HEK293 (cell line): ENCODE measurements around the gene TMEM9B.

Source experiments
- KLF1 ChIP-seq: fragments of 450-650 bp; formaldehyde crosslinking; IDR thresholded peaks from 2 replicates; pipeline ENCODE4 v1.5.1; 2016; ENCODE audit warnings: missing biosample characterization, missing genetic modification characterization
- KLF9 ChIP-seq: fragments of 450-650 bp; formaldehyde crosslinking; IDR thresholded peaks from 2 replicates; pipeline ENCODE4 v1.5.1; 2016; ENCODE audit warnings: missing biosample characterization, missing genetic modification characterization, low read depth
- MEIS1 ChIP-seq: sonication (generic); formaldehyde crosslinking; IDR thresholded peaks from 2 replicates; pipeline ENCODE4 v1.8.1; 2022; ENCODE audit warnings: missing genetic modification reagents, mild to moderate bottlenecking, borderline replicate concordance
- MYNN ChIP-seq: fragments of 450-650 bp; formaldehyde crosslinking; IDR thresholded peaks from 2 replicates; pipeline ENCODE4 v1.5.1; 2016; ENCODE audit warnings: missing biosample characterization, missing genetic modification characterization, borderline replicate concordance
- PRDM1 ChIP-seq: fragments of 450-650 bp; formaldehyde crosslinking; IDR thresholded peaks from 2 replicates; pipeline ENCODE4; 2016; ENCODE audit warnings: missing biosample characterization, missing genetic modification characterization
- ZBTB21 ChIP-seq: fragments of 450-650 bp; formaldehyde crosslinking; IDR thresholded peaks from 2 replicates; pipeline ENCODE4 v1.5.1; 2017; ENCODE audit warnings: missing biosample characterization, missing genetic modification characterization
- ZFHX2 ChIP-seq: fragments of 450-650 bp; formaldehyde crosslinking; conservative IDR thresholded peaks from 2 replicates; pipeline ENCODE4 v1.5.1; 2016; ENCODE audit warnings: missing biosample characterization, missing genetic modification characterization
- ZFP37 ChIP-seq: fragments of 450-650 bp; formaldehyde crosslinking; IDR thresholded peaks from 2 replicates; pipeline ENCODE4 v1.5.1; 2016; ENCODE audit warnings: missing biosample characterization, missing genetic modification characterization
- ZNF112 ChIP-seq: fragments of 450-650 bp; formaldehyde crosslinking; IDR thresholded peaks from 2 replicates; pipeline ENCODE4 v1.5.0; 2017; ENCODE audit warnings: missing biosample characterization, missing genetic modification characterization
- ZNF140 ChIP-seq: fragments of 450-650 bp; formaldehyde crosslinking; IDR thresholded peaks from 2 replicates; pipeline ENCODE4 v1.5.1; 2016; ENCODE audit warnings: missing biosample characterization, missing genetic modification characterization
- ZNF157 ChIP-seq: fragments of 450-650 bp; formaldehyde crosslinking; IDR thresholded peaks from 2 replicates; pipeline ENCODE4 v1.5.1; 2016; ENCODE audit warnings: missing biosample characterization, missing genetic modification characterization
- ZNF169 ChIP-seq: fragments of 450-650 bp; formaldehyde crosslinking; IDR thresholded peaks from 2 replicates; pipeline ENCODE4 v1.5.1; 2016; ENCODE audit warnings: missing biosample characterization, missing genetic modification characterization
- ZNF2 ChIP-seq: fragments of 450-650 bp; formaldehyde crosslinking; IDR thresholded peaks from 2 replicates; pipeline ENCODE4 v1.5.1; 2016; ENCODE audit warnings: missing biosample characterization, missing genetic modification characterization
- ZNF214 ChIP-seq: fragments of 450-650 bp; formaldehyde crosslinking; IDR thresholded peaks from 2 replicates; pipeline ENCODE4 v1.5.1; 2017; ENCODE audit warnings: missing biosample characterization, mild to moderate bottlenecking, missing genetic modification characterization, borderline replicate concordance
- ZNF239 ChIP-seq: fragments of 450-650 bp; formaldehyde crosslinking; IDR thresholded peaks from 2 replicates; pipeline ENCODE4 v1.5.1; 2016; ENCODE audit warnings: missing biosample characterization, missing genetic modification characterization
- ZNF248 ChIP-seq: fragments of 450-650 bp; formaldehyde crosslinking; IDR thresholded peaks from 2 replicates; pipeline ENCODE4 v1.5.1; 2017; ENCODE audit warnings: missing biosample characterization, missing genetic modification characterization
- ZNF311 ChIP-seq: fragments of 450-650 bp; formaldehyde crosslinking; IDR thresholded peaks from 2 replicates; pipeline ENCODE4 v1.5.1; 2017; ENCODE audit warnings: missing biosample characterization, missing genetic modification characterization, borderline replicate concordance
- ZNF394 ChIP-seq: fragments of 450-650 bp; formaldehyde crosslinking; IDR thresholded peaks from 2 replicates; pipeline ENCODE4 v1.5.1; 2016; ENCODE audit warnings: missing biosample characterization, missing genetic modification characterization, mild to moderate bottlenecking, moderate library complexity, borderline replicate concordance
- ZNF423 ChIP-seq: fragments of 450-650 bp; formaldehyde crosslinking; IDR thresholded peaks from 2 replicates; pipeline ENCODE4 v1.5.1; 2016; ENCODE audit warnings: missing biosample characterization, missing genetic modification characterization
- ZNF48 ChIP-seq: fragments of 450-650 bp; formaldehyde crosslinking; IDR thresholded peaks from 2 replicates; pipeline ENCODE4 v1.5.1; 2016; ENCODE audit warnings: missing biosample characterization, missing genetic modification characterization
- ZNF548 ChIP-seq: fragments of 450-650 bp; formaldehyde crosslinking; IDR thresholded peaks from 2 replicates; pipeline ENCODE4 v1.5.1; 2016; ENCODE audit warnings: missing biosample characterization, missing genetic modification characterization
- ZNF670 ChIP-seq: fragments of 450-650 bp; formaldehyde crosslinking; IDR thresholded peaks from 2 replicates; pipeline ENCODE4 v1.5.1; 2016; ENCODE audit warnings: missing biosample characterization, missing genetic modification characterization, low read depth
- ZNF701 ChIP-seq: fragments of 450-650 bp; formaldehyde crosslinking; IDR thresholded peaks from 2 replicates; pipeline ENCODE4 v1.5.1; 2016; ENCODE audit warnings: missing biosample characterization, missing genetic modification characterization
- ZNF76 ChIP-seq: fragments of 450-650 bp; formaldehyde crosslinking; IDR thresholded peaks from 2 replicates; pipeline ENCODE4; 2016; ENCODE audit warnings: low read depth, missing biosample characterization, missing genetic modification characterization, borderline replicate concordance
- ZNF777 ChIP-seq: fragments of 450-650 bp; formaldehyde crosslinking; IDR thresholded peaks from 2 replicates; pipeline ENCODE4 v1.5.1; 2017; ENCODE audit warnings: missing biosample characterization, missing genetic modification characterization, borderline replicate concordance
- ZNF837 ChIP-seq: fragments of 450-650 bp; formaldehyde crosslinking; IDR thresholded peaks from 2 replicates; pipeline ENCODE4 v1.5.1; 2016; ENCODE audit warnings: missing biosample characterization, missing genetic modification characterization
- TF ChIP-seq, protein P1 (sequence below): fragments of 450-650 bp; formaldehyde crosslinking; IDR thresholded peaks from 2 replicates; pipeline ENCODE4 v1.5.1; 2016; ENCODE audit warnings: missing biosample characterization, missing genetic modification characterization
- TF ChIP-seq, protein P2 (sequence below): fragments of 450-650 bp; formaldehyde crosslinking; IDR thresholded peaks from 2 replicates; pipeline ENCODE4 v1.5.1; 2017; ENCODE audit warnings: missing biosample characterization, missing genetic modification characterization
- TF ChIP-seq, protein P3 (sequence below): fragments of 450-650 bp; formaldehyde crosslinking; conservative IDR thresholded peaks from 2 replicates; pipeline ENCODE4 v1.5.1; 2016; ENCODE audit warnings: low read depth, missing biosample characterization, missing genetic modification characterization

Gene TMEM9B

DNA sequence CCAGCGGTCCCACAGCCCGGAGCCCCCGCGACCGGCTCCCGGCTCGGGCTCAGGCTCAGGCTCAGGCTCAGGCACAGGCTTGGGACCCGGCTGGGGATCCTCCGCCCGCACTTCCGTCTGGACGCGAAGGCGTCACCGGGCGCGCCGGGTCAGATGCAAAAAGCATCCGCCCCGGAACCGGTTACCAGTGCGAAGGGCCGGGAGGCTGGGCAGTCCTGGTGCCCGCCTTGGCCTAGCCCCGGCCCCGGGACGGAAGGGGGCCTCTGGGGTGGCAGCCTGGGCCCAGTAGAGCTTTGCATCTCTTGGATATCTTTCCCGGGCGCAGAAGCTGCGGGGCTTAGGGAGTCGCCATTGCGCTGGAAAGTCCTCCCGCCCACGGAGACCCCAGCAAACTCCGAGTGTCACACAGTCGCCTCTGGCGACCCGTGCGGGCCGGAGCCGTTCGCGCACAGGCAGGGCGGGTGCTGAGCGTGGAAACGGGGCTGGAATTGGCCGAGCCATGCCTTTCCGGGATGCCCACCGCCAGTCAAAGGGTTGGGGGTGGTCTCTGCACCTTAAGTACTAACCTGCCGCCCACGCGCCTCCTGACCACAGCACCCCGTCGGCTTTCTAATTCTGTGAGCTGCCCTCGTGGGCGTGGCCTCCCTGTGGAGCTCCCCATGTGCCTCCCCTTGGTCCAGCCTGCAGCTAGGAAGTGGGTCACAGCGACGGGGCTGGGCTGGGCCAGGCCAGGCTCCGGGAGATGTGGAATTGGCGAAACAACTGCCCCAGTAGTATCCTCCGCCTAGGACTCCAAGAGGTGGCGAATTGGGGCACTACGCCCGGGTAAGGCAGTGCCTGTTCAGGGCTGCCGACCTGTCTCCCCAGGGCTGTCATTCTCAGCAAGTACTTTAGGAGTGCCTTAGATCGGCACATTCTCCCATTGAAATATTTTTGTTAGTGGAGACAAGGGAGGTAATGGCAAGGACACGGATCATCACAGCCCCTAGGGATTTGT is at the start of gene TMEM9B (continued):
- TF ChIP-seq KLF1: peak; percentile 63
- TF ChIP-seq, protein P1, sequence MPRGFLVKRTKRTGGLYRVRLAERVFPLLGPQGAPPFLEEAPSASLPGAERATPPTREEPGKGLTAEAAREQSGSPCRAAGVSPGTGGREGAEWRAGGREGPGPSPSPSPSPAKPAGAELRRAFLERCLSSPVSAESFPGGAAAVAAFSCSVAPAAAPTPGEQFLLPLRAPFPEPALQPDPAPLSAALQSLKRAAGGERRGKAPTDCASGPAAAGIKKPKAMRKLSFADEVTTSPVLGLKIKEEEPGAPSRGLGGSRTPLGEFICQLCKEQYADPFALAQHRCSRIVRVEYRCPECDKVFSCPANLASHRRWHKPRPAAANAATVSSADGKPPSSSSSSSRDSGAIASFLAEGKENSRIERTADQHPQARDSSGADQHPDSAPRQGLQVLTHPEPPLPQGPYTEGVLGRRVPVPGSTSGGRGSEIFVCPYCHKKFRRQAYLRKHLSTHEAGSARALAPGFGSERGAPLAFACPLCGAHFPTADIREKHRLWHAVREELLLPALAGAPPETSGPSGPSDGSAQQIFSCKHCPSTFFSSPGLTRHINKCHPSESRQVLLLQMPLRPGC (tag by site-specific recombination): no peak
- no peak for TF ChIP-seq ZNF169
- TF ChIP-seq ZBTB21 (tag by site-specific recombination): 0 out of 2 replicates have a peak, but pooled peaks have one; percentile 35
- no peak for TF ChIP-seq ZNF701 (tag by site-specific recombination)
- no peak for TF ChIP-seq ZNF140 (tag by site-specific recombination)
- TF ChIP-seq, protein P2, sequence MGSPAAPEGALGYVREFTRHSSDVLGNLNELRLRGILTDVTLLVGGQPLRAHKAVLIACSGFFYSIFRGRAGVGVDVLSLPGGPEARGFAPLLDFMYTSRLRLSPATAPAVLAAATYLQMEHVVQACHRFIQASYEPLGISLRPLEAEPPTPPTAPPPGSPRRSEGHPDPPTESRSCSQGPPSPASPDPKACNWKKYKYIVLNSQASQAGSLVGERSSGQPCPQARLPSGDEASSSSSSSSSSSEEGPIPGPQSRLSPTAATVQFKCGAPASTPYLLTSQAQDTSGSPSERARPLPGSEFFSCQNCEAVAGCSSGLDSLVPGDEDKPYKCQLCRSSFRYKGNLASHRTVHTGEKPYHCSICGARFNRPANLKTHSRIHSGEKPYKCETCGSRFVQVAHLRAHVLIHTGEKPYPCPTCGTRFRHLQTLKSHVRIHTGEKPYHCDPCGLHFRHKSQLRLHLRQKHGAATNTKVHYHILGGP (tag by site-specific recombination): no peak
- TF ChIP-seq ZFHX2 (tag by site-specific recombination): peak; percentile 85
- no peak; the same call in 1 of the 2 replicates for TF ChIP-seq ZFP37 (tag by site-specific recombination)
- peak; percentile 80 for TF ChIP-seq ZNF2 (tag by site-specific recombination)
- TF ChIP-seq MYNN (tag by site-specific recombination): no peak
- TF ChIP-seq ZNF670 (tag by site-specific recombination): no peak
- TF ChIP-seq ZNF248 (tag by site-specific recombination): no peak
- TF ChIP-seq ZNF157 (tag by site-specific recombination): no peak
- no peak for TF ChIP-seq ZNF48 (tag by site-specific recombination)
- no peak for TF ChIP-seq ZNF837 (tag by site-specific recombination)
- TF ChIP-seq, protein P3, sequence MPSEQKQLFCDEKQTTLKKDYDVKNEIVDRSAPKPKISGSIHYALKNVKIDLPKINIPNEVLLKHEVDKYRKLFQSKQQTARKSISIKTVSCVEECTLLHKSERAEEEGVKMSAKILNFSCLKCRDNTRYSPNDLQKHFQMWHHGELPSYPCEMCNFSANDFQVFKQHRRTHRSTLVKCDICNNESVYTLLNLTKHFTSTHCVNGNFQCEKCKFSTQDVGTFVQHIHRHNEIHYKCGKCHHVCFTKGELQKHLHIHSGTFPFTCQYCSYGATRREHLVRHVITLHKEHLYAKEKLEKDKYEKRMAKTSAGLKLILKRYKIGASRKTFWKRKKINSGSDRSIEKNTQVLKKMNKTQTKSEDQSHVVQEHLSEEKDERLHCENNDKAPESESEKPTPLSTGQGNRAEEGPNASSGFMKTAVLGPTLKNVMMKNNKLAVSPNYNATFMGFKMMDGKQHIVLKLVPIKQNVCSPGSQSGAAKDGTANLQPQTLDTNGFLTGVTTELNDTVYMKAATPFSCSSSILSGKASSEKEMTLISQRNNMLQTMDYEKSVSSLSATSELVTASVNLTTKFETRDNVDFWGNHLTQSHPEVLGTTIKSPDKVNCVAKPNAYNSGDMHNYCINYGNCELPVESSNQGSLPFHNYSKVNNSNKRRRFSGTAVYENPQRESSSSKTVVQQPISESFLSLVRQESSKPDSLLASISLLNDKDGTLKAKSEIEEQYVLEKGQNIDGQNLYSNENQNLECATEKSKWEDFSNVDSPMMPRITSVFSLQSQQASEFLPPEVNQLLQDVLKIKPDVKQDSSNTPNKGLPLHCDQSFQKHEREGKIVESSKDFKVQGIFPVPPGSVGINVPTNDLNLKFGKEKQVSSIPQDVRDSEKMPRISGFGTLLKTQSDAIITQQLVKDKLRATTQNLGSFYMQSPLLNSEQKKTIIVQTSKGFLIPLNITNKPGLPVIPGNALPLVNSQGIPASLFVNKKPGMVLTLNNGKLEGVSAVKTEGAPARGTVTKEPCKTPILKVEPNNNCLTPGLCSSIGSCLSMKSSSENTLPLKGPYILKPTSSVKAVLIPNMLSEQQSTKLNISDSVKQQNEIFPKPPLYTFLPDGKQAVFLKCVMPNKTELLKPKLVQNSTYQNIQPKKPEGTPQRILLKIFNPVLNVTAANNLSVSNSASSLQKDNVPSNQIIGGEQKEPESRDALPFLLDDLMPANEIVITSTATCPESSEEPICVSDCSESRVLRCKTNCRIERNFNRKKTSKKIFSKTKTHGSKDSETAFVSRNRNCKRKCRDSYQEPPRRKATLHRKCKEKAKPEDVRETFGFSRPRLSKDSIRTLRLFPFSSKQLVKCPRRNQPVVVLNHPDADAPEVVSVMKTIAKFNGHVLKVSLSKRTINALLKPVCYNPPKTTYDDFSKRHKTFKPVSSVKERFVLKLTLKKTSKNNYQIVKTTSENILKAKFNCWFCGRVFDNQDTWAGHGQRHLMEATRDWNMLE (tag by site-specific recombination): peak; percentile 75
- TF ChIP-seq KLF9 (tag by site-specific recombination): peak; percentile 80
- TF ChIP-seq ZNF394 (tag by site-specific recombination): peak; percentile 41; the same call in 1 of the 2 replicates
- 0 out of 2 replicates have a peak, but pooled peaks have one; percentile 13 for TF ChIP-seq ZNF76 (tag by site-specific recombination)
- no peak for TF ChIP-seq ZNF548
- no peak for TF ChIP-seq PRDM1 (tag by site-specific recombination)
- TF ChIP-seq MEIS1: no peak
- TF ChIP-seq ZNF777 (tag by site-specific recombination): no peak
- TF ChIP-seq ZNF423 (tag by site-specific recombination): no peak
- no peak for TF ChIP-seq ZNF214
- TF ChIP-seq ZNF239: no peak
- TF ChIP-seq ZNF311 (tag by site-specific recombination): no peak
- no peak for TF ChIP-seq ZNF112 (tag by site-specific recombination)
